NCI-H2196 treated with DMSO at 0.1 percent for 48 hours (cell line): ENCODE measurements around the gene GUCY1A1.
"Not testable (repeated sequence)": the region's sequence is repeated elsewhere in the genome, so short reads cannot be mapped to it uniquely, and the experiment has no call there.

Experiments
- DNase-seq: peaks from one replicate; lab custom pipeline; 2025; ENCODE audit not compliant: unreplicated experiment; lab: John Stamatoyannopoulos, UW

GUCY1A1 gene

GRCh38 chr4:155666344-155667221 lies at the start of gene GUCY1A1:
Gene GUCY1A1 (plus strand): TSS chr4:155666848. CDS start chr4:155696868, 30,020 bp downstream.
- DNase-seq = no peak

GRCh38 chr4:155617296-155617695 lies 49.4 kb upstream of the GUCY1A1 start:
- no peak for DNase-seq

GRCh38 chr4:155618183-155618838 lies 48.3 kb upstream of the GUCY1A1 start:
- DNase-seq = no peak

GRCh38 chr4:155620637-155621036 lies 46.0 kb upstream of the GUCY1A1 start:
- no peak for DNase-seq

- DNase-seq = no peak
These were observed 42.2 kb upstream of the GUCY1A1 start for GRCh38 chr4:155624478-155624877.

- no peak for DNase-seq
These were observed 40.1 kb upstream of the GUCY1A1 start for GRCh38 chr4:155626561-155626960.

GRCh38 chr4:155629183-155629825 lies 37.3 kb upstream of the GUCY1A1 start:
- no peak for DNase-seq

- DNase-seq = no peak
These were observed 36.7 kb upstream of the GUCY1A1 start for GRCh38 chr4:155629956-155630355.

GRCh38 chr4:155632310-155632840 lies 34.3 kb upstream of the GUCY1A1 start:
- DNase-seq = no peak

- DNase-seq = no peak
These were observed 28.3 kb upstream of the GUCY1A1 start for GRCh38 chr4:155638195-155638965.

- no peak for DNase-seq
These were observed 26.7 kb upstream of the GUCY1A1 start for GRCh38 chr4:155639704-155640523.

- DNase-seq = no peak
These were observed 25.9 kb upstream of the GUCY1A1 start for GRCh38 chr4:155640751-155641150.

GRCh38 chr4:155643087-155643486 lies 23.6 kb upstream of the GUCY1A1 start:
- no peak for DNase-seq

- DNase-seq = no peak
These were observed 20.6 kb upstream of the GUCY1A1 start for GRCh38 chr4:155646001-155646400.

GRCh38 chr4:155650785-155651184 lies 15.9 kb upstream of the GUCY1A1 start:
- DNase-seq = not testable (repeated sequence)

GRCh38 chr4:155653052-155653451 lies 13.6 kb upstream of the GUCY1A1 start:
- no peak for DNase-seq

- DNase-seq = no peak
These were observed 10.6 kb upstream of the GUCY1A1 start for GRCh38 chr4:155656025-155656424.

- DNase-seq = no peak
These were observed 9.5 kb upstream of the GUCY1A1 start for GRCh38 chr4:155657169-155657568.

- DNase-seq = no peak
These were observed 8.5 kb upstream of the GUCY1A1 start for GRCh38 chr4:155657985-155658680.
